GM12878 (cell line): ENCODE measurements around the gene NAE1.

Experiments used
- BCL3 ChIP-seq: IDR thresholded peaks from 2 replicates; pipeline ENCODE4 v1.6.1; 2011; ENCODE audit warnings: borderline replicate concordance, low read depth, mild to moderate bottlenecking, moderate library complexity, low read length; ENCODE audit not compliant: insufficient read depth, poor library complexity, severe bottlenecking
- CBX5 ChIP-seq: sonication (generic); IDR thresholded peaks from 2 replicates; pipeline ENCODE4 v1.6.1; 2016; ENCODE audit warnings: low read depth, moderate library complexity, mild to moderate bottlenecking, inconsistent platforms
- CTCF ChIP-seq, 3 experiments: IDR thresholded peaks in 2 of 3; conservative IDR thresholded peaks in 1 of 3; 2 replicates each; pipeline ENCODE4 v1.5.1; 2011; ENCODE audit warnings: low read depth in 3 of 3, low read length in 3 of 3, mild to moderate bottlenecking in 3 of 3, control low read depth in 2 of 3, moderate library complexity in 2 of 3, inconsistent platforms in 1 of 3, mixed read lengths in 1 of 3; ENCODE audit not compliant: control insufficient read depth in 2 of 3, insufficient read depth in 1 of 3; ENCODE audit errors: extremely low read depth in 1 of 3
- EZH2 ChIP-seq: IDR thresholded peaks from 2 replicates; pipeline ENCODE4 v1.6.1; 2012; ENCODE audit warnings: low read depth, mild to moderate bottlenecking, control low read depth, inconsistent platforms, low read length, borderline replicate concordance; ENCODE audit not compliant: control insufficient read depth
- GATAD2B ChIP-seq: fragments of 450-650 bp; conservative IDR thresholded peaks from 2 replicates; pipeline ENCODE4 v1.6.1; 2017; ENCODE audit warnings: low read depth, mild to moderate bottlenecking, moderate library complexity
- MEF2A ChIP-seq: IDR thresholded peaks from 2 replicates; pipeline ENCODE4 v1.6.1; 2011; ENCODE audit warnings: low read depth, mild to moderate bottlenecking, low read length, moderate library complexity; ENCODE audit not compliant: insufficient read depth
- POLR2A ChIP-seq: IDR thresholded peaks from 2 replicates; pipeline ENCODE4 v1.6.1; 2011; ENCODE audit warnings: low read depth, mild to moderate bottlenecking, low read length
- POLR2AphosphoS5 ChIP-seq: IDR thresholded peaks from 2 replicates; pipeline ENCODE4 v1.6.1; 2011; ENCODE audit warnings: mild to moderate bottlenecking, low read length, inconsistent platforms
- RFX5 ChIP-seq: IDR thresholded peaks from 2 replicates; pipeline ENCODE4 v1.6.1; 2011; ENCODE audit warnings: low read depth, low read length, improper control_type of control experiment
- SKIL ChIP-seq: fragments of 450-650 bp; IDR thresholded peaks from 2 replicates; pipeline ENCODE4 v1.6.1; 2017; ENCODE audit warnings: mild to moderate bottlenecking, low read depth, inconsistent platforms; ENCODE audit not compliant: poor library complexity, severe bottlenecking
- SRF ChIP-seq, 2 experiments: IDR thresholded peaks; 2 replicates each; pipeline ENCODE4 v1.6.1; 2011; ENCODE audit warnings: low read depth in 2 of 2, low read length in 2 of 2, mild to moderate bottlenecking in 1 of 2, moderate library complexity in 1 of 2

GRCh38 chr16:66851166-66851964 lies 20.6 kb upstream of the NAE1 start:
- no peak for TF ChIP-seq POLR2A
- no peak for TF ChIP-seq POLR2AphosphoS5
- no peak for TF ChIP-seq CTCF (IDR thresholded peaks at IDR 0.05 in 2 of 3, conservative IDR thresholded peaks at IDR 0.05 in 1 of 3; ENCODE audit: control insufficient read depth in 2 of 3, extremely low read depth in 1 of 3, insufficient read depth in 1 of 3, low read depth in 3 of 3, low read length in 3 of 3)
- no peak for TF ChIP-seq GATAD2B
- TF ChIP-seq CBX5: no peak
- TF ChIP-seq MEF2A: no peak
- no peak for TF ChIP-seq EZH2
- TF ChIP-seq SKIL: no peak
- TF ChIP-seq BCL3: no peak
- TF ChIP-seq SRF (IDR thresholded peaks at IDR 0.05; ENCODE audit: low read depth in 2 of 2, low read length in 2 of 2): no peak
- TF ChIP-seq RFX5: no peak
